RPMI8226 (cell line): ENCODE results near the gene SORCS3.

ENCODE experiments used
- DNase-seq: peaks from one replicate; pipeline ENCODE4 v3.0.0-alpha.2; 2015

SORCS3 gene

GRCh38 chr10:104872691-104873090 lies 231.6 kb downstream of the SORCS3 start:
- DNase-seq, result no peak

- no peak for DNase-seq
These were observed 232.1 kb downstream of the SORCS3 start for GRCh38 chr10:104873161-104873560.

GRCh38 chr10:104875561-104875960 lies 234.5 kb downstream of the SORCS3 start:
- no peak for DNase-seq

GRCh38 chr10:104880624-104881398 lies 239.7 kb downstream of the SORCS3 start:
- no peak for DNase-seq

GRCh38 chr10:104881740-104882139 lies 240.7 kb downstream of the SORCS3 start:
- DNase-seq, result no peak

GRCh38 chr10:104892879-104893617 lies 252.0 kb downstream of the SORCS3 start:
- no peak for DNase-seq

GRCh38 chr10:104893701-104894100 lies 252.6 kb downstream of the SORCS3 start:
- DNase-seq, result no peak

GRCh38 chr10:104894681-104895080 lies 253.6 kb downstream of the SORCS3 start:
- DNase-seq, result no peak

GRCh38 chr10:104895541-104895940 lies 254.5 kb downstream of the SORCS3 start:
- no peak for DNase-seq

GRCh38 chr10:104895981-104896380 lies 254.9 kb downstream of the SORCS3 start:
- no peak for DNase-seq

- no peak for DNase-seq
These were observed 256.6 kb downstream of the SORCS3 start for GRCh38 chr10:104897696-104898095.

- no peak for DNase-seq
These were observed 258.7 kb downstream of the SORCS3 start for GRCh38 chr10:104899779-104900178.

- DNase-seq, result no peak
These were observed 262.3 kb downstream of the SORCS3 start for GRCh38 chr10:104903433-104903832.

GRCh38 chr10:104904753-104905323 lies 263.7 kb downstream of the SORCS3 start:
- DNase-seq, result no peak

- no peak for DNase-seq
These were observed 265.0 kb downstream of the SORCS3 start for GRCh38 chr10:104906112-104906511.

GRCh38 chr10:104907521-104907920 lies 266.4 kb downstream of the SORCS3 start:
- no peak for DNase-seq

- DNase-seq, result no peak
These were observed 267.5 kb downstream of the SORCS3 start for GRCh38 chr10:104908581-104908980.

GRCh38 chr10:104910712-104911111 lies 269.6 kb downstream of the SORCS3 start:
- DNase-seq, result no peak

GRCh38 chr10:104913390-104913789 lies 272.3 kb downstream of the SORCS3 start:
- no peak for DNase-seq

GRCh38 chr10:104920476-104920875 lies 279.4 kb downstream of the SORCS3 start:
- DNase-seq, result no peak

- DNase-seq, result no peak
These were observed 280.7 kb downstream of the SORCS3 start for GRCh38 chr10:104921763-104922162.

GRCh38 chr10:104922810-104923209 lies 281.7 kb downstream of the SORCS3 start:
- no peak for DNase-seq

GRCh38 chr10:104923501-104923900 lies 282.4 kb downstream of the SORCS3 start:
- DNase-seq, result no peak
